NCI-H146 treated with DMSO at 0.1 percent for 48 hours (cell line): ENCODE results near the gene ACVR2A.

Experiments
- DNase-seq: peaks from one replicate; lab custom pipeline; 2025; ENCODE audit not compliant: unreplicated experiment; lab: John Stamatoyannopoulos, UW

Gene ACVR2A

DNA sequence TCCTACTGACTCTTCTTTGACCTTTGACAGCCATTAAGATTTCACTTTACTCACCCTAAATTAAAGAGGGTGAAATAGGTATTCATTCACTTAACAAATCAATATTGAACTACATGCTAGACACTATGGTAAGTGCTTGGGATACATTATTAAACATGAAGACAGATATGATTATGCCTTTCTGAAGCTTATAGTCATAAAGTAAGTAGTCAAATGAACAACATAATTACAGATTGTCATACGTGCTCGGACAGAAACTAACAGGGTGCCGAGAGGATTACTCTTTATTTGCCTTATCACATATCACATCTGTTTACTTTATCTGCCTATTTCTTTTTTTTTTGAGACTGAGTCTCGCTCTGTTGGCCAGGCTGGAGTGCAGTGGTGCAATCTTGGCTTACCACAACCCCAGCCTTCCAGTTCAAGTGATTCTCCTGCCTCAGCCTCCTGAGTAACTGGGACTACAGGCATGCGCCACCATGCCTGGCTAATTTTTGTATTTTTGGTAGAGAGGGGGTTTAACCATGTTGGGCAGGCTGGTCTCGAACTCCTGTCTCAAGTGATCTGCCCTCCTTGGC lies 9.8 kb downstream of the ACVR2A start:
- no peak for DNase-seq

- no peak for DNase-seq
Observed at GRCh38 chr2:147855316-147855715, 10.5 kb downstream of the ACVR2A start.

DNA sequence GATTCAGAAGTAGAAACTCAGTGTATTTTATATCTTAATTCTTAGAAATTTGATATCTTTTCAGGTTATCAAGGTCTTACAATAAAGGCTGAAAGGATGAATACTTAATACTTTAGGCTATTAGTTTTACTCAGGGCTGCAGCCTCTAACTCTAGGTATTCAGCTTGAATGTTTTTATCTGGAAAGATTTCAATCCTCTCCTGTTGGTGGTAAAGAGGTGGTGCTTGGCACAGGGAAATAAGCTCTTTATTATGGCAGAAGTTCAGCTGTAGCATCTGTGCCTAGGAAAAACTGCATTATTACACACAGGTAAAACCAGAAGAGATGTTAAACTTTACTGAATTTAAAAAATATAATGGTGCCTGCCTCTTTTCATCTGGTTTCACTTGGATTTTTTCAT lies 11.1 kb downstream of the ACVR2A start:
- DNase-seq = no peak

DNA sequence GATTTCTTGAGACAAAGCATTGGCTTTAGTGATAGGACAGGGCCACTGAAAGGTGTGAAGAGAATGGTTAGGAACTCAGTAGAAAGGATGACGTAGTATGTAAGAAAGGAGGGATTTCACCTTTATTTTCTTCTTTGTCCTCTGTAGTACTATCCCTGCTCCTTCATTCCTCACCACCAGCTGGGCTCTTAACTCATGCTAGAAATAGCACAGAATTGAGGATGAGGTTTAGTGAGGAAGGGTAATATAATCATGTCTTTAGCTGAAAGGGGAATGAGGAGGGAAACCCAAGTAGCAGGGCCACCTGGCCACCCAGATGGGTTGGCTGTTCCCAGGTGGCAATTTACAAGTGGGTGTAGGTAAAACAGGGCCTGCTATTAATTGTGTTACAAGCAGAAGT lies 15.2 kb downstream of the ACVR2A start:
- DNase-seq = no peak

GRCh38 chr2:147862859-147863516 lies 18.2 kb downstream of the ACVR2A start:
- no peak for DNase-seq

- DNase-seq = no peak
Observed at GRCh38 chr2:147863835-147864234, 19.0 kb downstream of the ACVR2A start.

DNA sequence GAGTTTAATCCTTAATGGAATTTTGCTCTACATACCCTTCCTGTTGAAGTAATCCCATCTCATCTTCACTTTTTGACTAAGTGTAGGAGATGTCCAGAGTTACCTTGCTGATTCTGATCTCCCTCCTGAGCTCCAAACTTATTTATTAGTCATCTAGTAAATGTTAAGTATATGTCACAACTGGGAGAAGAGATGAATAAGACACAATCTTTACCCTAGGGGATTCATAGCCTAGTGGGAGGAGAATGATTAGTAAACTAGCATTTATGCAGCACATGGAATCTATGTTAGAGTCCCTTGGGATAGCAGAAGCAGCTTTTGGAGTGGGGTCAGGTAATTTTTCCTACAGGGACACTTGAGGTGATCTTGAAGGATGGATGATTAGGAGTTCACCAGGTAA lies 20.7 kb downstream of the ACVR2A start:
- no peak for DNase-seq

DNA sequence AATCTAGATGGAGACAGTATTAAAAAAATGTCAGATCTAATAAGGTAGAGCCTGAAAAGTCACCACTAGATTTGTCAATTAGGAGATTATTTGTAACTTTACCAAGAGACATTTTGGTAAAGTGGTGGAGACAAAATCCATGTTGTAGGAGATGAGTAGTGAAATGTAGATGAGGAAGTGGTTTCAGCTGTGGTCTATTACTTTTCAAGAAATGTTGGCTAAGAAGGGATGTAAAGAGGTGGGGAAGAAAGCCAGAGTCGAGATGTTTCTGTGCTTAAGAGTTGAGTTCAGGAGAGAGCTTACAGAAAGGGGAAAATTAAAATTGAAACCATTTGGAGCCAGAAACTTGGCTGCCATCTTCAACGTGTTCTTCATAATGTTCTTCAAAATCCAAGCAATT lies 22.2 kb downstream of the ACVR2A start:
- DNase-seq = no peak

GRCh38 chr2:147869934-147870333 lies 25.1 kb downstream of the ACVR2A start:
- DNase-seq = no peak

GRCh38 chr2:147872967-147873366 lies 28.1 kb downstream of the ACVR2A start:
- DNase-seq = no peak

- no peak for DNase-seq
Observed at GRCh38 chr2:147873859-147874483, 29.1 kb downstream of the ACVR2A start.

GRCh38 chr2:147879846-147880245 lies 35.0 kb downstream of the ACVR2A start:
- no peak for DNase-seq

DNA sequence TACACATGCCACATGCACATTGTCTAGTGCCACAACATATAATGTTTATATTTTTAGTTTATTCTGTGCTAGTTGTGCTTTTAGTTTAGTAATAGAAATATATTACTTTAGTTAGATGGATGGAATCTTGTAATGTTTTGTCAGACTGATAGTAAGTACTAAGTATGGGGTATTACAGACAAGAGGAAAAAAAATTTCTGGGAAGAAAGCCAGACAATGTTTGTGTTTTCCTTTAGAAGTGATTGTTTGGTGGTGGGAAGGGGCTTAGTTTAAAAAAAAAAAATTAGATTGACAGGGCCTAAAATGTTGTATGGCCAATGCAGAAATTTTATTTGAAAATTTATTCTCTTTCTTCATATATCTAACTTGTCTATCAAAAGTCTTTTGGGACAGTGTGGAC lies 37.8 kb downstream of the ACVR2A start:
- DNase-seq = no peak

DNA sequence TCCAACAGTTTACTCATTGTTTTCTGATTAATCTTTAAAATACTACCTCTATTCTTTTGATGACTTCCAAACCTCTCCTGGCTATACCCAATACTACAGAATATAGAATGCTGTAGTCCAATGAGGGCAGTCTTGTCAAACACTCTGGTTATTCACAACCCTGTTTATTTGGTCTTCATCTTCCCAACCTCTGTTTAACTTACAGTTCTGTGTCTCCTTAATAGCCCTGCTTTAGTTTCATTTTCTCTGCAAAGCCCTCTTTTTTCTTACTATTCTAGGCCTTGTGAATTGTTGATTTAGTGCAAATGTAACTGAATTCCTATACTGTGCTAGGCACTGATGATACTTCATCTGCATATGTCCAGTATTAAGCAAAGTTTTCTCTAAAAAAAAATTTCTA lies 40.0 kb downstream of the ACVR2A start:
- no peak for DNase-seq

DNA sequence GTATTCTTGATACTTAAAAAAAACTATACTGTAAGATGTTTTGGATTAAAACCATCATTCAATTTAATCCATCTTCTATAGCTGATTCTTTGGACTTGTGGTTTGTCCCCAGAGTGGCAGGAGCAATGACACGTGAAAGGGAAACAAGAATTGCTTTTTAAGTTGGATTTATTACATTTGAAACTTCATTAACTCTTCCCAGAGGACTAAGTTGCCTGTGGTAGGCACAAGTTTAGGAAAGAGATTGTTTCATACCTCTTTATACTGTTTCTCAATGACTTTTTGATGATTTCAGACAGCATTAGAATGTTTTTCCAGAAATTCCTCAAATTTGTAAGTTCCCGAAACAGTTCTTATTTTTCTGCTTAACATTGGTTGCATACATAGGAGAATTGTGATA lies 41.3 kb downstream of the ACVR2A start:
- no peak for DNase-seq

- no peak for DNase-seq
Observed at GRCh38 chr2:147888680-147889079, 43.9 kb downstream of the ACVR2A start.

- no peak for DNase-seq
Observed at GRCh38 chr2:147904051-147904450, 59.2 kb downstream of the ACVR2A start.

DNA sequence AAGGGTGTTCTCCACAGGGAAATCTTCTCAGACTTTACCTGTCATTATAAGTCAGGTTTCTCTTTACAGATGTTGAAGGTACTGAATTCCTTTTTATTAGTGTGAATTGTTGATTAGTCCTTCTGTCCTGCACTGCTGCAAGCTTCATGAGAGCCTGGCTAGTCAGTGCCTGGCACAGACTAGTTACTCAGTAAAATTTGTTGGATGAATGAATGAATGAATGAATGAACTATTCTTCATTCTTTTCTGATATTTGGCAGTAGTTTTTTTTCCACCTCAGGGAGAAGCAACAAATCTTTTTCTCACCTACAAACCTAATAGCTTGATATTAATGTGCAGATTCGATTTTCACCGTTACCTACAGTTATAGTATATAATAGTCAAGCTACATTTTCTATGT lies 64.3 kb downstream of the ACVR2A start:
- DNase-seq = no peak

DNA sequence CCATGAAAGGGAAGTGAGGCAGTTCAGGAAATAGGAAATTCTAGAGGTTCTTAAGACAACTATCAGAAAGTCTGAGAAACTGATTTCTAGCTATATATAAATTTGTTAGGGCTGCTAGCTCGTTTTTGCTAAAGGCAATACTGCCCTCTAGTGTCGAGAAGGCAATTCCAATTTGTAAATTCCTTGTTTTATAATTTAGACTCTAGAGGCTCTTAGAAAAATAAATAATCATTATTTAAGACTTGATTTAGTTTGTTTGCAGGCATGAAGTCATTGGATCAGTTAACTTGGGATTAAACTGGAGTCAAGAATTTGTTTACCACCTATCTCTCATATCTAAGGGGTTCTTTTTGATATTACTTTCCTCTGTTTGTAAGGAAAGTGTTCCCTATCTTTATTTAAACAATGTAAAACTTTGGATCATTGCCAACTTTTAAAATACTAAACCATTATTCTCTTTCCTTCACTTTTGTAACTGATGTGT lies 66.2 kb downstream of the ACVR2A start:
- DNase-seq = peak; percentile 12

- DNase-seq = no peak
Observed at GRCh38 chr2:147913701-147914480, 69.1 kb downstream of the ACVR2A start.

DNA sequence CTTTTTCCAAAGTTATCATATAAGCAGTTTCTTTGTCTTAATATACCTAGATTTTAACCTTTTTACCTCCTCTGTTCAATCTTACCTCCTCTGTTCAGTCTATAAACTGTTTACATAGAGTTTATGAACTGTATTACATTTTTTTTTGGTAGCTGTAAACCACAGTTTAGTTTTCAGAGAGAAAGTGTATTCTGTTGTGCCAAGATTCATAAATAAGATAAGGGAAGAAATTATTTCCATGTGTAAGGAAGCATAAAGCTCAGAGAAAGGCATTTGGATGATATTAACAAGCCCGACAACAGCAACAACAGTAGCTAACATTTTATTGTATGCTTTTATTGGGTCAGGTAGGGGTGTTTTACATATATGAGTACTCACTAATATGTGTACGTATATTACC lies 71.2 kb downstream of the ACVR2A start:
- no peak for DNase-seq

- no peak for DNase-seq
Observed at GRCh38 chr2:147916723-147917122, 71.9 kb downstream of the ACVR2A start.
